NCI-H345 treated with DMSO at 0.1 percent for 48 hours (cell line): ENCODE results near the gene NSG1.

Source experiments
- DNase-seq: peaks from one replicate; lab custom pipeline; 2025; ENCODE audit not compliant: unreplicated experiment; lab: John Stamatoyannopoulos, UW

NSG1 gene

DNA sequence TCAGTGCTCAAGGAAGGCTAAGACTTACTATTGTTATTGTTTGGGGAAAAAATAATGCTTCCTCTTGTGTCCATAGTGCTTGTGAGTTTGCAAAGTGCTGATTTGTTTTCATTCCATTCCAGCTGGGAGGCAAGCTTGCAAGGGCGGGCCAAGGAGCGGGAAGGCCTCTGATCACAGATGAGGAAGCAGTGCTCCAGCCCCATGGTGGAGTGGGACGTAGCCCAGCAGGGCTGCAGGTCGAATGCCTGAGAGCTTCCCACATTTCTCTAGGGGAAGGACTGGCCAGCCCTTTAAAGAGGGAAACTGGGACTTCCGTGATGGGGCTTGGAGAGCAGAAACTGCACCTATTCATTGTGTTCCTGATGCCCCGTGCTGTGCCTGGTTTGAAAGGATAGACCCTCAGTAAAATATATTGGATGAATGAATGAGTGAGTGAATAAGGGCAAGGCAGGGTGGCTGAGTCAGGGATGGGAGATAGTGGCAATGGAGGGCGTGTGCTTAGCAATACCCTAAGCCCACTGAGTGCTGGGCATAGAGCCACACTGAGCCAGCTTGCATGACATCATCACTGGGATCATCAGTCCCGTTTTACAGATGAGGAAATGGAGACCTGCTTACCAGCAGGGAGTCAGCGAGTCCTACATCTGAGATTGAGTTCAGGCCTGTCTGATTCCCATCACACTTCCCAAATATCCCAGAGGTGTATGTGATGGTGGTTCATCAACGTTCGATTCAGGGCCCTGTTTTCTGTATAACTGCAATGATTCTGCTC, 17.9 kb upstream of the NSG1 start:
- DNase-seq = no peak

DNA sequence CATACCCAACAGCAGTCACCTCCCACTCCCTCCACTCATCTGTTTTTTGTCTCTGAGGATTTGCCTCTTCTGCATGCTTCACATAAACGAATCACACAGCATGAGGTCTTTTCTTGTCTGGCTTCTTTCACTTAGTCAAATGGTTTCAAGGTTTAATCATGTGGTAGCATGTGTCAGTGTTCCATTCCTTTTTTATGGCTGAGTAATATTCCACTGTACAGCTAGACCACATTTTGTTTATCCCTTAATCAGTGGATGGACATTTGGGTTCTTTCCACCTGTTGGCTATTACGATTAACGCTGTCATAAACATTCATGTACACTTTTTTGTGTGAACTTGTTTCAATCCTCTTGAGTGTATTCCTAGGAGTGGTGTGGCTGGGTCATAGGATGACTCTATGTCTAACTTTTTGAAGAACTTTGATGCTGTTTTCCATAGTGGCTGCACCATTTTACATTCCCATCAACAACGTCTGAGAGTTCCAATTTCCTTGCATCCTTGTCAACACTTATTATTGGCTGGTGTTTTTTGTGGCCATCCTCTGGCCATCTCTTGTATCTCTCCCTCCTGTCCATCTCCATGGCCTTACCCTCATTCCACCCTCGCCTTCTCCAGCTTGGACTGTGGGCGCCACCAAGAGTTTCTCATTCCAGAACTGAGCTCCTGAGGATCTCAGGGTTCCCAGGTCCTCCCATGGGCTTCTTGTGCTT, 12.4 kb upstream of the NSG1 start:
- DNase-seq = no peak

DNA sequence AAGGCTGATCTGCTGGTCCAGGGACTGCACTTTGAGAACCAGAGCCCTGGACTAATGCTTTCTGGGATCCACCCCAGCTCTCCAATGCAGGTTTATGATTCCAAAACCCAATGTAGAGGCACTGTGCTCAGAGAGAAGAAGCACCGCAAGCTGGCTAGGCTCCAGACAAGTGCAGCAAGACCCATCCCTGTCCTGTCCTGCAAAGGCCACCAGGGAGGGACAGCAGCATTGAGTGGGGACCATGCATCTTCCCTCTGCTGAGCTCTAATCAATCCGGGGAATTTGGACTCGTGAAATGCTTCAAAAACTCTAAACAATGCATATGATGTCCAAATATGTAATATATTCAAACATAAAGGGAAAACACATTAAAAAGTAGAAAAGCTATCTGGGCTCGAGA, 10.8 kb upstream of the NSG1 start:
- DNase-seq = no peak

DNA sequence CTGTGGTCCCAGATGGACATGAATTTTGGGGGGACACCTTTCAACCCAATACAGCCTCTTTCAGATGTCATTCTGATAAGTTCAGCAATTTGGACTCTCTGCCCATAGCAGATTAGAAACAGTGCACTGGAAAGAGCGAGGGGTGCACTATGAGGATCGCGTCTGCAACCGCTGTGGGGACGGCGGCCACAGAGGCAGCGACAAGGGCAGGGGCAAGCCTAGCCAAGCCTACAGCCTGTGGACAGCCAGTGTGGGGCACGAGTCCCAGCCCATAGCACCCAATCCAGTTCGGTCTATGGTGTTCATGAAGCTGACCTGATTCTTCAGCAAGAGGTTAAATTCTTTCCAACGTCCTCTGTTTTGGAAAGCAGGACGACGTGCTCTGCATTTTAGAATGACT, 9.7 kb upstream of the NSG1 start:
- no peak for DNase-seq

DNA sequence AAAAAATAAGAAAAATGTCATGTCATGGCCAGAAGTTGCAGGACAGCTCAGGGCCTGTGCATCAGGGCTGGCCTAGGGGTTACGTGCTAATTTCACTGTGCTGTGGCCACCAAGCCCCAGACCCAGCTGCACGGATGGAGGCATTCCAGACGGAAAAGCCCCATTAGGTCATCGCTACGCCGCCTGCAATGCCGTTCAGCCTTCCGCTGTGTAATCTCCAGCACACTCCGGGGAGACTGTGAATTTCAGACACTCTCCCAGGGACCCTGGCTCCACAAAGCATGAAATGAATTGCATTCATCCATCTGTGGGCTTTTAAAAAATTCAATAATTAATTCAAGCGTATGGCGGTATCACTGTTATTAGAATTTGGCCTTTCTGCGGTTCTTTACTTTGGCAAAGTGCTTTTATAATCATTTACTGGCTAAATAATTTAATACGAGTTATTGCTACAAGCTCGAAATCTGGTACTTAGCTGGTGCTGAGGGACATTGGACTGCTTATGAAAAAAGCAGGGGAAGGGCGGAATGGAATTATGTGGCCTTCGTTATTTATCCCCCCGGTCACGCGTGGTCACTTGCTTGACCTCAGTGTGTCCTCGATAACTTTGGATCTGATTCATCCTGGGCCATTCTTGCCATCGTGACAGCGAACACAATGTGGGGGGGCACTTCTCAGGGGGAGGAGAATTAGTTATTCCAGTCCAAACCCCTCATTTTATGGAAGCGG, 9.0 kb upstream of the NSG1 start:
- no peak for DNase-seq

DNA sequence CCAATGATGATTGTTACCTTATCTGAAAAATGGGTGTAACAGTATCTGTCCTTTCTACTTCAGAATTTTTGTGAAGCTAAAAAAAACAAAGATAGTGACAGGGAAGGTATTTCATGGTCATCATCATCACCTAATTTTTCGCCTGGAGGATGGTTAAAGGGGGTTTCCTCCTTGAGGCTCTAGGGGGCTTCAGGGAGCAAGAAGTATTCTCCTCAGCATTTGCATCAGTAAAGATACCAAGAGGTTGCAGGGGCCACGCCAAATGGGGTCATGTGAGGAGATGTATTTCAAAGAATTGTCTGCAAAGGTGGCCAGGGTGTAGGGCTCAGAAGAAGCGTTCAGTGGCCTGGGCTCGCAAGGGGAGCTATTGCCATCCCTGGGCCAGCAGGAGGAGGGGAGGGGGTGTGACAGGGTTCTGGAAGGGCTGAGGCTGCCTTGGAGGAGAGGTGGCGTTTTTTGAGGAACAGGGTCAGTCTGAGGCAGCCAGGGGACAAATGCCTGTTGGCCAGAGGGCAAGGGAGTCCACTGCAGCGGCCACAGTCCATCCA, 7.3 kb upstream of the NSG1 start:
- DNase-seq = no peak

DNA sequence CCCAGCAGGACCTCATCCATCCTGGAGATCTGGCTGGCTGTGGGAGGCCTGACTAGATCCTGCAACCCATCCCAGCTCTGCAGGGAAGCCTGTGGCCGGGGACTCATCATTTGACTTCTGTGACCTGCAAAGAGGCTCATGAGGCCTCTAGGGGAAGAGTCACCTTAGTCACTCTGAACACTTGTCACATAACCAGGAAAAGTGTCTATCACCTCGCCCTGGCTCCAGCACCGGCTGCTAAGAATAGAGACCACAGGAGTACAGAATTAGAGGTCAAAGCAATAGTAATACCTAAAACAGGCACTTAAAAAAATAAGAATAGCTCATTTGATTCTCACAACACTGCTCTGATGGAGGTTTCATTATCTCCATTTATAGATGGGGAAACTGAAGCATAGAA, 3.8 kb upstream of the NSG1 start:
- DNase-seq = no peak

DNA sequence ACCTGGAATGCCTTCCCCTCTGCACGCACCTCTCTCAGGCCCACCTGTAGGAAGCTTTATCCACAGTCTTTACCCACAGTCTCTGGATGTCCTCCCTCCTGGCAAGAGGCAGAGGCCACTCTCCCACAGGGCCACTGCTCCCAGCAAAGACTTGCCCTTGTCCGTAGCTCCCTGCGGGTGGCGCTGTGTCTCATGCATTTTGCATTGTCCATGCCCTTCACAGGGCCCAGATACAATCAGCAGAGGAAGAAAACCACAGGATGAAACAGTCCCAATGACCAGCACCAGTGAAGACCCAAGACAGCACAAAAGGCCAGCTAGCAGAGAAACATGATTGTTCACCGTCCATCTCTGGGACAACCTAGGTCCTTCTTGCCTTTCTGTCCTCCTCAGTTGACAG, 2.1 kb upstream of the NSG1 start:
- DNase-seq = no peak

DNA sequence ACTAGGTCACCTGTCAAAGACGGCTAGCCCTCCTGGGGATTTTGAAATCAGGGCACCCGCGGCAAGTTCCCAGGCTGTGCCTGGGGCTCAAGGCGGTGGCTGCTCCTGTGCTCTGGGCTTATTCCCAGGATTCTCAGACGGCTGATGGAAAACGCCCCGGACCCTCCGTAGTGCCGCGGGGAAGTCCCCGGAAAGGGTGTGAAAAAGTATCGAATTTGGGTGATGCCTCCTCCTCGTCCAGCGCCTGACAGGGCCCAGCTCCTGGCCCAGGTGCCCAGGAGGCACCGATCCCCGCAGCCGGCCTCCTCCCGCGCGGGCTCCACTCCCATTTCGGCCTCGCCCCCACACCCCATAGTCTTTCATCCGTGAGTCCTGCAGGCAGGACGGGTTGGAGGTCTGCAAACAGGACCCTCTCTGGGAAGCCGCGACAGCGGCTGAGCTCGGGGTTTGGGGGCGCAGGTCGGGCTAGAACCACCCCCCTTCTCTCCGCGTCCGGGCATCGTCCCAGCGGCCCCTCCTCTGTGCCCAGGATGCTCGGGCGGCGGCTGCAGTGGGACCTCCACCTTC, 1.1 kb upstream of the NSG1 start:
- DNase-seq = no peak

DNA sequence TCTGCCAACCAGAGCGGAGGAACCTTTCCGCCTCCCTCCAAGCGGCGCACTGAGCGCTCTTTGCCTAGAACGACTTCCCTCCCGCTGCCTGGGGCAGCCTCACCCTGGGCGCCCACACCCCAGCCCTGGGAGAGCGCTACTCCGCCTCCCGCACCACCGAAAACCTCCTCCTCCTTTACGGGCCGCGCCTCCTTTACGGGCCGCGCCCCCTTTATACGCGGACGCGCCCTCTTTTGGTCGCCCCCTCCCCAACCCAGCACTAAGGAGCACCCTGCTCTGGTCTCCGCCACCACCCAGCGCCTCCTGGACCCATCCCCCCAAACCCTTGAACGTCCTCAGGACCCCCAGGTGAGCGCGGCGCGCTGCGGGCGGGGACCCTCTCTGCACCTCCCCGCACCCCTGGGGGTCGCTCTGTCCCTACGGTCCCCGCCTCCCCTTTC, 586 bp upstream of the NSG1 start:
- no peak for DNase-seq

DNA sequence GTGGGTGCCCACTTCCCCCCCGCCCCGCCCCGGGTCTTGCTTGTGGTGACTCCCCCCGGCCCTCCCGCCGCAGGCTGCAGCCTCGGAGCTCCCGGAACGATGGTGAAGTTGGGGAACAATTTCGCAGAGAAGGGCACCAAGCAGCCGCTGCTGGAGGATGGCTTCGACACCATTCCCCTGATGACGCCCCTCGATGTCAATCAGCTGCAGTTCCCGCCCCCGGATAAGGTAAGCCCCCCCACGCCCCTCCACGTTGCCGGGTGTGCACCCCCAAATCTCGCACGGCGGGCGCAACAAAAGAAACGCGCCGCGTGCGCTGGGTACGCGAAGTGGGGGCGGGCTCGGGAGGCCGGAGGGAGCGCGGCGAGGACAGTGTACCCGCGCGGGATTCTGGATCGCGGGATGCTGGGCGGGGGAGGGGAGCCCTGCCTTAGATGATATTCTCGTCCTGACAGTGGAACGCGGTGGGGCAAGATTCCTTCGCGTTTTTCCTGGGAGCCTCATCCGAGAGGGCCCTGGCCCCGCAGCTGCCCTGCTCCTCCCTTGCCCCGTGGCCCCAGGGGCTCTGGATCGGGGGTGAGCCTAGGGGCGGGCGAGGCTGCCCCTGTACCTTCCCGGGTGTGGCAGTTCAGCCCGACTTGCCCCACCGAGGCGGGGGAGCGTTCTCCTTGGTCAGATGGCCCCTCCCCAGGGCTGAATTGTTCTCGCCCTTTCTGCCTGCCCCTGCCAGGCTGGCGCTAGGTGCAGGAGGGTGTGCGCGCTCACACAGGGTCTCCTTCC, 819 bp downstream of the NSG1 start:
- no peak for DNase-seq

DNA sequence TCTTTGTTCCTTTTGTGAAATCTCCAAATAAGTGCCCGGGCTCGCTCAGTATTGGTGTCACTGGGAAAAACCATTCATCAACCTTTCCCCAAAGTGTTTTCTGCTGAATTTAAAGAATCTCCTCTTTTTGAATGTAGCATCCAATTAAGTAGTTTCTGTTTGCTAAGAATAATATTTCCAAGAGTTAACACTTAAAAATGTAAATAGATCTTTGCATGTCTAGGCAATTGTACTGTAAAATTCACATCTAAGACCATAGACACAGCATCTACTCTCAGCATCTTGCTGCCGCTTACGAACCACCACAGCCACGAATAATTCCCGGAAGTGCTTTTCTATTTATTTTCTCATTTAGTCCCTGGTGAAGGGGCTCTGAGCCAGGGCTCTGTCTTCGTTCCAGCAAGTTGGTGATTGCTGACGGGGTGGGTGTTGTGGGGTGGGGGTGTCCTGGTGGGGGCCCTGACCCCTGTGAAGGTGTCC, 1.4 kb downstream of the NSG1 start:
- no peak for DNase-seq

DNA sequence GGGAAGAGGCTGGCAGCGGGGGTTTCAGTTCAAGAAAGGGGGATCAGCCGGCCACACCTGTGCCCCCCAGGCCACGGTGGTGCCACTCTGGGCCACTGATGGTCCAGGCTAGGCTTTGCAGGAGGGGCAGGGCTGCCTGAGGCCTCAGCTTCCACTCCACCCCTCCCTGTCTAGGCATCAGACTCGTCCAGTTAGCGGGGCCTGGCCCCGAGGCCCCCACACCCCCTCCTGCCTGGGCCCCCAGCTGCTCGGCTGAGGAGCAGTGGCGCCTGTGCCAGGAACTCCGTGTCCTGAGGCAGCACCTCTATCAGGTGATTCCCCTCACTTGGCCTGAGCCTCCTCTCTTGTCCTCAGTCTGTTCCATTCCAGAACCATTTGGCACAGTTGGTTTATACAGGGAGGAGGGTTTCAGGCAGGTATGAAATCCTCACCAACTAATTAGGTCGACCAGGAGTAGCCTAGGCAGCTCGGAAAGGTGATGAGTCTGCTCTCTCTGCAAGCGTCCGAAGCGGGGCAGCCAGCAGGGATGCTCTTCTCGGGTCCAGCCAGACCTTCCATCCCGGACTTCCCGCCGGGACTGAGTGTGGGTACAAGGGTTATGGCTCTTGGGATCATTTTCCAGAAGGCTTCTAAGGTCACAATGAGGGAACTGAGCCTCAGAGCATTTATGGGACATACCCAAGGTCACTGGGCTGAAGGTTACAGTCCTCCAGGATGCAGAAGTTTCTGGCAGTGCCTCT, 2.1 kb downstream of the NSG1 start:
- DNase-seq = no peak

DNA sequence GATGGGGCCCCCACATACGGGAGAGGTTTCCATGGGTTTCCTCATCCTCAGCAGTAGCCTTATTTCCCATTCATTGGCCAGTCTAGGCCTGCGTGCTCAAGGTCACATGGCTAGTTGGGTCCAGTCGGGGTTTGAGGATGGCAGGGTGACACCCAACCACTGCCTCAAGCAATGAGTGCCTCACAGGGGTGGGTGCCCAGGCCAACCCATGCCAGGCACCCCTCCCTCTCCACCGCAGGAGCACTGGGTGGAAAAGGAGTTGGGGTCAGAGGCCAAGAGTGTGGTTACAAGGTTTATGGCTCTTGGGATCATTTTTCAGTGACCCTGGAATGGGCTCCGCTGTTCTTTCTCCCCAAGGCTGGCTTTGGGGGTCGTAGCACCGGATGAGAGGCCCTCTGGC, 3.1 kb downstream of the NSG1 start:
- no peak for DNase-seq

DNA sequence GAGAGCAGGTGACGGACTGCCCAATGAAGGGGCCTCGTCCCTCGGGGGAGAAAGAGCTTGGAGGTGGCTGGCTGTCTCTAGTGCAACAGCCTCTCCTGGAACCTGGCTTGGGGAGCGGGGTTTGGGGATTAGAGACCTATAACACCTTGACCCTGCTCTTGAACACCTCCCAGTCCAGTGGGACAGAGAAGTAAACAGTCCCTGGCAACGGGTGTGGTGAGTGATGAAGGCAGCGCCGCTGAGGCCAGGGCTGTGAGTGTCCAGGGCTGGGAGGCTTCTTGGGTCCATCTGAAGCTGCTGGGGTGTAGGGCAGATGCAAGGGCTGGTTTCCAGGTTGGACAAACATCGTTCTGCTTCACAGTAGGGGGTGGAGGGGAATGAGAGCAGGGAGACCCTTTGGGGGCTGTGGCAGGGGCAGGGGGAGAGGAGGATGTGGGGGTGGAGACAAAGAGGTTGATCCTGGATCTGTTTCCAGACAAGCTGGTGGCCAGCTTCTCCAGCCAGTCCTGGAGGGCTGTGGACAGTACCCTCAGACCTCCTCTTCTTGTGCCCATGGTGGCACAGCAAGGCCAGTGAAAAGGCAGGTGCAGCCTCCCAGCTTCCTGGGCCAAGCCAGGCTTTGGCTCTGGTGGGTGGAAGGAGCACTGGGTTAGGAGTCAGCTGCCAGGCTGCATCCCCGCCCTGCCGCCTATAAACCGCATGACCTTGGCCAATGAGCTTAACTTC, 3.8 kb downstream of the NSG1 start:
- no peak for DNase-seq

DNA sequence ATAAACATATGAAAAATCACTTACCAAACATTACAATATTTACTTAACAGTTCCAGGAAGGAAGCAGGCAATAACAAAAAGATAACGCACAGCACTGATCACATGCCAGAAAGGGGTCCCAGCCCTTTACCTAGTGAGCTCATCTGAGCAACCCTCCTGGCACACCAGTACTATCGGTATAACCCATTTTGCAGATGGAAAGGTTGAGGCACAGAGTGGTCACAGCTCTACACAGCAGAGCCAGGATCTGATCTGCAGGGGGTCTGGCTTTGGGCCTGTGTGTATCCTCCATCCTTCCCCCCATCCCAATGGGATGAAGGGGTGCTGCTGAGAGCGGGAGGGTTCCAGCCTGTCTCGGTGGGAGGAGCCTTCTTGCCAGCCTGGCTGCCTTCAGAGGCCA, 5.0 kb downstream of the NSG1 start:
- DNase-seq = no peak

DNA sequence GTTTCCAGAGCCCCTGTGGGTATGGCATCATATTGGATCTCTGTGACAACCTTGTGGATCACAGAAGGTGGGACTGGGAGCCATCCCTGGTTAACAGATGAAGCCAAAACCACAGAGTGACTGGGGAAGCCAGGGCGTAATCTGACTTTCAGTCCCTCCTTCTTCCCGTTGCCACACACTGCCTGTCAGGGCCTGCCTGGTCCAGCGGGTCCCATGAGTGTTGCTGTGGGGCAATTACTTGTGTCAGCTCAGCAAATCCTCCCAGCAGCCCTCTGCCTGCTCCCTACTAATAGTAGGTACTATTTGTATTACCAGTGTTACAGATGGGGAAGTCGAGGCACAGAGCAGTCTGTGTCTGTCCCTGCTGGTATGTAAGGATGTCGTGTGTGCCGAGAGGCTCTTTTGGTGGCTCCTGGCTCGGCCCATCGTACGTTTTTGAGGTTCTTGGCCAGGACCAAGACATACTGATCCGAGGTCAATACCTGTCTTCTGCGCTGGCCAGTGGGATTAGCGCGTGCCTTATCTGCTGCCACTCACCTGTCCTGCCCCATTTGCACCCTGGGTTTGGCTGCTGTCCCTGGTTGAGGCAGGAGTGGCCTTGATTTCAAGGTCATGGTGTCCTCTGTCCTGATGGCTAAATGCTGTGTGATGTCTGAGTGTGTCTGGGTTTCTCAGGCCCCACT, 5.7 kb downstream of the NSG1 start:
- DNase-seq = no peak

DNA sequence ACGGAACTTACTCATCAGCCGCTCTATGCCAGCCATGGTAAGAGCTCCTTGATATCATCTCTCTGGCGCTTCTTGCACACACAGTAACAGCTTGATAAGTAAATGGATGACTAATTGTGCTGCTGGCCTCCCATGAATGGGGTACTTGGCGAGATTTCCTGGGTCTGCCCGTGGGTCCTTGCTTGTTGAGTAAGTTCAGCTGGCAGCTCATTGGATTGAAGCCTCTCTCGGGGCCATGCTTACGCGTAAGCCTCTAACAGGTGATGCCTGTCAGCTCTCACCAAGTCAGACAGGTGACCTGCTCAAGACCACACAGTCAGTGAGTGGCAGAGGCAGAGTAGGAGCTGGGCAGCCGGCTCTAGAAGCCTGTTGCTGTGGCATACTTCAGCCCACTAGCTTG, 7.7 kb downstream of the NSG1 start:
- DNase-seq = no peak

DNA sequence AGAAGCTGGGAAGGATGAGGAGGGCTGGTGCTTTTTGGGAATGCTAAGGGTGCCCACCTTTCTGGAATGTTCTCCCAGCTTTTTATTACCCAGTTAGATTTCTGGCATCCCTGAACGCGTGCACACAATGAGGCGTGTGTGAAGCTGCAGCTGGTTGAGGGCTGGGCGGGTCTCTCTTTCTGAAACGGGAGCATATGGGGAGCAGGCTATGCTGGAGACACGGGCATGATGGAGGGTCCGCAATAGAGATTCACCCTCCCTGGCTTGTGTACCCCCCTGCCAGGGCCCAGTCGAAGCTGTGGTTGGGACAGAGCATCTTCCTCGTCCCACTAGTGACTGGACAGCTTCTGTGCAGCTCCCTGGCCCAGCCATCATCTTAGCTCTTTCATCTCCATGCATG, 8.5 kb downstream of the NSG1 start:
- no peak for DNase-seq
